ENCODE results near the gene MEGF6.

DNA sequence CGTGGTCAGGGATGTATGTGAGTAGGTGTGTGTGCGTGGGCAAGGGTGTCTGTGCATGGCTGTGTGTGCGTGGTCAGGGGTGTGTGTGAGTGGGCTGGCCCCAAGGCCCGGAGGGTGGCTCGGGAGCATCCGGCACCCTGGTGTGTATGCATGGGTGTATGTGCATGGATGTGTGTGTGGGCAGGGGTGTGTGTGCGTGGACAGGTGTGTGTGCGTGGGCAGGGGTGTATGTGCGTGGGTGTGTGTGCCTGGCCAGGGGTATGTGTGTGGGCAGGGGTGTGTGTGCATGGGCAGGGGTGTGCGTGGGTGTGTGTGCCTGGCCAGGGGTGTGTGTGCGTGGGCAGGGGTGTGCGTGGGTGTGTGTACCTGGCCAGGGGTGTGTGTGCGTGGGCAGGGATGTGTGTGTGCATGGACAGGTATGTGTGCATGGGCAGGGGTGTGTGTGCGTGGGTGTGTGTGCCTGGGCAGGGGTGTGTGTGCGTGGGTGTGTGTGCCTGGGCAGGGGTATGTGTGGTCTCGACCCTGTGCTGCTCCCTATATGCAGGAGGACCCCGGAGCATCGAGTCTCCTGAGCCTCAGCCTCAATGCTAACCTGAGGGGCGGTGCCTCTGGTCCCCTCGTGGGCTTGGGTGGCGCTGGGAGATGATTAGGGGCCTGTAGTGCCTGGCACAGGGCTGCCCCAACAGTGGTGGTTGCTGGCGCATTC lies 140.5 kb downstream of the MEGF6 start:
- TF ChIP-seq POLR2A (IDR thresholded peaks at IDR 0.05), result no peak
- TF ChIP-seq, protein P1, sequence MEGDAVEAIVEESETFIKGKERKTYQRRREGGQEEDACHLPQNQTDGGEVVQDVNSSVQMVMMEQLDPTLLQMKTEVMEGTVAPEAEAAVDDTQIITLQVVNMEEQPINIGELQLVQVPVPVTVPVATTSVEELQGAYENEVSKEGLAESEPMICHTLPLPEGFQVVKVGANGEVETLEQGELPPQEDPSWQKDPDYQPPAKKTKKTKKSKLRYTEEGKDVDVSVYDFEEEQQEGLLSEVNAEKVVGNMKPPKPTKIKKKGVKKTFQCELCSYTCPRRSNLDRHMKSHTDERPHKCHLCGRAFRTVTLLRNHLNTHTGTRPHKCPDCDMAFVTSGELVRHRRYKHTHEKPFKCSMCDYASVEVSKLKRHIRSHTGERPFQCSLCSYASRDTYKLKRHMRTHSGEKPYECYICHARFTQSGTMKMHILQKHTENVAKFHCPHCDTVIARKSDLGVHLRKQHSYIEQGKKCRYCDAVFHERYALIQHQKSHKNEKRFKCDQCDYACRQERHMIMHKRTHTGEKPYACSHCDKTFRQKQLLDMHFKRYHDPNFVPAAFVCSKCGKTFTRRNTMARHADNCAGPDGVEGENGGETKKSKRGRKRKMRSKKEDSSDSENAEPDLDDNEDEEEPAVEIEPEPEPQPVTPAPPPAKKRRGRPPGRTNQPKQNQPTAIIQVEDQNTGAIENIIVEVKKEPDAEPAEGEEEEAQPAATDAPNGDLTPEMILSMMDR (IDR thresholded peaks at IDR 0.05), result no peak
